A549 (cell line): ENCODE results near the gene TBC1D1. TPM values are rescaled to one million over a fixed set of nuclear protein-coding genes. Genes with fewer than 3 reads are reported as not detected.

ENCODE experiments used
- ATAC-seq, 2 experiments: fragments of 200-7000 bp in 1 of 2; fragments of >200 bp in 1 of 2; cut with Nextera tagmentation in 1 of 2; cut with Tn5 transposase in 1 of 2; 3 replicates each; pipeline versions ENCODE4 v1.8.0 to v1.9.1; 2018 to 2020; ENCODE audit warnings: mild to moderate bottlenecking in 1 of 2, moderate library complexity in 1 of 2
- CTCF ChIA-PET: fragments of 300-600 bp; sonication (Branson Sonifier 250); formaldehyde crosslinking; extraction: SDS; loops from one replicate; lab custom pipeline; 2021; ENCODE audit warnings: antibody characterized with exemption, inconsistent platforms; lab: Yijun Ruan, JAX
- POLR2A ChIA-PET: fragments of 350-600 bp; formaldehyde crosslinking; extraction: SDS; loops from one replicate; lab custom pipeline; 2021; ENCODE audit warnings: antibody characterized with exemption, inconsistent platforms; lab: Yijun Ruan, JAX
- DNase-seq, 2 experiments: peaks; one replicate each; pipeline versions ENCODE4 v3.0.0 to v3.0.0-alpha.2; 2011 to 2016; ENCODE audit warnings: low read depth in 1 of 2, low spot score in 1 of 2
- FAIRE-seq: peaks from 2 replicates; lab custom pipeline; 2011; peaks lifted over from hg19 to GRCh38; lab: Jason Lieb, UNC
- H3K27ac ChIP-seq, 2 experiments: fragments of >200 bp; sonication (Bioruptor Twin); formaldehyde crosslinking; 3 replicates each; pipeline ENCODE4 v1.5.1; 2016 to 2017
- H3K4me1 ChIP-seq: fragments of >200 bp; sonication (Bioruptor Twin); formaldehyde crosslinking; 3 replicates; pipeline ENCODE4 v1.6.1; 2016
- H3K4me2 ChIP-seq: fragments of >200 bp; sonication (Bioruptor Twin); formaldehyde crosslinking; 3 replicates; pipeline ENCODE4 v1.6.1; 2016
- H3K4me3 ChIP-seq: fragments of >200 bp; sonication (Bioruptor Twin); formaldehyde crosslinking; 3 replicates; pipeline ENCODE4 v1.5.1; 2016
- H3K9me3 ChIP-seq: fragments of >200 bp; sonication (Bioruptor Twin); formaldehyde crosslinking; 3 replicates; pipeline ENCODE4 v1.6.1; 2016
- CBX2 ChIP-seq: fragments of 200-600 bp; sonication (generic); IDR thresholded peaks from 2 replicates; pipeline ENCODE4 v1.6.1; 2016; ENCODE audit warnings: low read depth, mild to moderate bottlenecking, borderline replicate concordance
- CHD4 ChIP-seq: fragments of 200-600 bp; sonication (generic); IDR thresholded peaks from 2 replicates; pipeline ENCODE4 v1.6.1; 2016; ENCODE audit warnings: antibody characterized with exemption, mild to moderate bottlenecking, borderline replicate concordance
- EHF ChIP-seq: fragments of 250-450 bp; sonication (Bioruptor Pico); IDR thresholded peaks from 2 replicates; pipeline ENCODE4 v1.5.0; 2020; ENCODE audit warnings: mild to moderate bottlenecking
- EP300 ChIP-seq, 2 experiments: fragments of >200 bp; sonication (Bioruptor Twin); formaldehyde crosslinking; IDR thresholded peaks; 2 replicates in 1 of 2; 3 replicates in 1 of 2; pipeline ENCODE4 v1.6.1; 2016 to 2017
- ESRRA ChIP-seq: fragments of 150-350 bp; IDR thresholded peaks from 2 replicates; pipeline ENCODE4 v1.6.1; 2014; ENCODE audit warnings: mild to moderate bottlenecking, low read length, borderline replicate concordance
- FOSL2 ChIP-seq, 2 experiments: fragments of 450-650 bp in 1 of 2; fragments of >200 bp in 1 of 2; sonication (Bioruptor Twin) in 1 of 2; formaldehyde crosslinking; IDR thresholded peaks; 2 replicates each; pipeline versions ENCODE4 v1.5.0 to v1.6.1; 2016 to 2020; ENCODE audit warnings: mild to moderate bottlenecking in 1 of 2, moderate library complexity in 1 of 2
- HDAC2 ChIP-seq: fragments of 200-600 bp; sonication (generic); IDR thresholded peaks from 2 replicates; pipeline ENCODE4 v1.6.1; 2016
- HES2 ChIP-seq: fragments of >200 bp; sonication (Bioruptor Twin); formaldehyde crosslinking; IDR thresholded peaks from 2 replicates; pipeline ENCODE4 v1.6.1; 2016
- HEYL ChIP-seq: fragments of 250-450 bp; sonication (Bioruptor Pico); IDR thresholded peaks from 2 replicates; pipeline ENCODE4 v1.8.0; 2021; ENCODE audit warnings: mild to moderate bottlenecking, moderate library complexity
- HMGXB4 ChIP-seq: fragments of 250-450 bp; sonication (Bioruptor Pico); IDR thresholded peaks from 2 replicates; pipeline ENCODE4 v1.5.0; 2021; ENCODE audit warnings: mild to moderate bottlenecking, moderate library complexity, borderline replicate concordance
- HOXA7 ChIP-seq: fragments of 250-450 bp; sonication (Bioruptor Pico); IDR thresholded peaks from 2 replicates; pipeline ENCODE4 v1.5.0; 2020; ENCODE audit warnings: mild to moderate bottlenecking, moderate library complexity
- HOXB13 ChIP-seq: fragments of 250-450 bp; sonication (Bioruptor Pico); IDR thresholded peaks from 2 replicates; pipeline ENCODE4 v1.5.0; 2020; ENCODE audit warnings: low read depth, mild to moderate bottlenecking, moderate library complexity
- JUN ChIP-seq, 2 experiments: fragments of >200 bp; sonication (Bioruptor Twin); formaldehyde crosslinking; IDR thresholded peaks; 2 replicates in 1 of 2; 3 replicates in 1 of 2; pipeline ENCODE4 v1.6.1; 2016 to 2017
- JUNB ChIP-seq: fragments of >200 bp; sonication (Bioruptor Twin); formaldehyde crosslinking; IDR thresholded peaks from 2 replicates; pipeline ENCODE4 v1.6.1; 2016
- KDM1A ChIP-seq: fragments of 200-600 bp; sonication (generic); IDR thresholded peaks from 2 replicates; pipeline ENCODE4 v1.6.1; 2016; ENCODE audit warnings: low read depth, mild to moderate bottlenecking
- KDM5A ChIP-seq: fragments of 200-600 bp; sonication (generic); IDR thresholded peaks from 2 replicates; pipeline ENCODE4 v1.6.1; 2016; ENCODE audit warnings: antibody characterized with exemption, mild to moderate bottlenecking
- MAFK ChIP-seq: fragments of 450-650 bp; IDR thresholded peaks from 2 replicates; pipeline ENCODE4 v1.6.1; 2014; ENCODE audit not compliant: partially characterized antibody
- NFE2L2 ChIP-seq: fragments of 150-350 bp; conservative IDR thresholded peaks from 2 replicates; pipeline ENCODE4 v1.6.1; 2014; ENCODE audit warnings: low read length
- NR3C1 ChIP-seq: fragments of >200 bp; sonication (Bioruptor Twin); formaldehyde crosslinking; IDR thresholded peaks from 3 replicates; pipeline ENCODE4 v1.6.1; 2017
- RCOR1 ChIP-seq: fragments of 150-350 bp; IDR thresholded peaks from 2 replicates; pipeline ENCODE4 v1.6.1; 2014; ENCODE audit warnings: antibody characterized with exemption, low read length, low read depth
- RFX5 ChIP-seq: fragments of 450-650 bp; IDR thresholded peaks from 2 replicates; pipeline ENCODE4 v1.7.1; 2014; ENCODE audit warnings: antibody characterized with exemption, mild to moderate bottlenecking, moderate library complexity
- SMC3 ChIP-seq: fragments of >200 bp; sonication (Bioruptor Twin); formaldehyde crosslinking; IDR thresholded peaks from 3 replicates; pipeline ENCODE4 v1.6.1; 2018; ENCODE audit warnings: inconsistent platforms
- TFCP2L1 ChIP-seq: fragments of 250-450 bp; sonication (Bioruptor Pico); IDR thresholded peaks from 2 replicates; pipeline ENCODE4 v1.5.0; 2021; ENCODE audit warnings: mild to moderate bottlenecking
- TP53 ChIP-seq: fragments of 250-450 bp; sonication (Bioruptor Pico); IDR thresholded peaks from 2 replicates; pipeline ENCODE4 v1.5.0; 2021; ENCODE audit warnings: mild to moderate bottlenecking, moderate library complexity
- ZC3H11A ChIP-seq: fragments of 450-650 bp; IDR thresholded peaks from 2 replicates; pipeline ENCODE4 v1.6.1; 2014; ENCODE audit warnings: antibody characterized with exemption, mild to moderate bottlenecking
- ZFP36 ChIP-seq: fragments of 450-650 bp; IDR thresholded peaks from 2 replicates; pipeline ENCODE4 v1.6.1; 2014; ENCODE audit warnings: borderline replicate concordance; ENCODE audit not compliant: partially characterized antibody
- WGBS: methylation state at CpG from one replicate; pipeline ENCODE4 v1.1.6; 2017; ENCODE audit errors: missing lambda C conversion rate; 5-methylcytosine and 5-hydroxymethylcytosine counted together
- polyA plus RNA-seq, 4 experiments: library from polyadenylated mRNA; depleted of rRNA in 3 of 4; stranded (reverse); fragments of >200 nt; fragmentation: RNase III in 1 of 4; extraction: RNeasy Plus Mini Kit Qiagen cat#74134 plus additional on column Dnase treatment in 1 of 4; gene quantifications; 2 replicates in 3 of 4; 3 replicates in 1 of 4; pipeline ENCODE4 v1.2.3, GENCODE V29; 2011 to 2017
- TF ChIP-seq, protein P1 (sequence below): IDR thresholded peaks from 2 replicates; pipeline ENCODE4 v1.6.1; 2012
- TF ChIP-seq, protein P2 (sequence below): fragments of 150-350 bp; IDR thresholded peaks from 2 replicates; pipeline ENCODE4 v1.6.1; 2014; ENCODE audit warnings: low read depth, mild to moderate bottlenecking, low read length
- TF ChIP-seq, protein P3 (sequence below): fragments of >200 bp; sonication (Bioruptor Twin); formaldehyde crosslinking; IDR thresholded peaks from 3 replicates; pipeline ENCODE4 v1.6.1; 2016

TBC1D1 gene
- polyA plus RNA-seq, 2 of the 4 experiments (the other 2 are of a cell fraction), result 26.5 to 28.5 TPM

DNA sequence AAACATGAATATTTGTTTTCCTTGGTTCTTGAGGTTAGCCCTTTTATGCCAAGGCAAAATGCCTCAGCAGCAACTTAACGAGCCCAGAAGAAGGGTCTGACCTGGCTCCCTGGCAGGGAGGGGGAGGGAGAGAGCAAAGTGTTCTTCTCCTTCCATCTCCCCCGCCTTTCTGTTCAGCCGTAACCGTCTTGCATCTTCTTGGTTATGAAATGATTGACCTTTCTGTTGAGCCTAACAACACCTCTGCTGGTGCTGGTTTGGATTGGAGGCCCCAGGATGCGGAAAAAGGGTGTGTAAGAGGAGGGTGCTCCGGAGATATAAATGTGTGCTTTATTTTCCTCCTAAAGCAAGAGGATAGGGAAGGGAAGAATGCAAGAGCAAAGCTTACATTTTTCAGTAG is 114.0 kb downstream of the TBC1D1 start:
- TF ChIP-seq EHF (CRISPR knock-in tag) (no peak), EP300 (IDR thresholded peaks at IDR 0.05) (no peak), HMGXB4 (no peak), RCOR1 (no peak), HOXB13 (CRISPR knock-in tag) (no peak), NFE2L2 (no peak), RFX5 (no peak), TP53 (CRISPR knock-in tag) (no peak), HDAC2 (no peak), JUNB (no peak), HES2 (no peak), JUN (IDR thresholded peaks at IDR 0.05) (no peak), HOXA7 (CRISPR knock-in tag) (no peak), MAFK (no peak), ZFP36 (no peak), ZC3H11A (no peak)
- TF ChIP-seq, protein P1, sequence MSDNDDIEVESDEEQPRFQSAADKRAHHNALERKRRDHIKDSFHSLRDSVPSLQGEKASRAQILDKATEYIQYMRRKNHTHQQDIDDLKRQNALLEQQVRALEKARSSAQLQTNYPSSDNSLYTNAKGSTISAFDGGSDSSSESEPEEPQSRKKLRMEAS, result no peak
- TF ChIP-seq, protein P2, sequence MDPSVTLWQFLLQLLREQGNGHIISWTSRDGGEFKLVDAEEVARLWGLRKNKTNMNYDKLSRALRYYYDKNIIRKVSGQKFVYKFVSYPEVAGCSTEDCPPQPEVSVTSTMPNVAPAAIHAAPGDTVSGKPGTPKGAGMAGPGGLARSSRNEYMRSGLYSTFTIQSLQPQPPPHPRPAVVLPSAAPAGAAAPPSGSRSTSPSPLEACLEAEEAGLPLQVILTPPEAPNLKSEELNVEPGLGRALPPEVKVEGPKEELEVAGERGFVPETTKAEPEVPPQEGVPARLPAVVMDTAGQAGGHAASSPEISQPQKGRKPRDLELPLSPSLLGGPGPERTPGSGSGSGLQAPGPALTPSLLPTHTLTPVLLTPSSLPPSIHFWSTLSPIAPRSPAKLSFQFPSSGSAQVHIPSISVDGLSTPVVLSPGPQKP, result no peak
- no peak for ATAC-seq
- no peak overlapping the region for H3K4me3 ChIP-seq
- DNase-seq, result no peak
- no peaks in the 10 kb centered on the region for H3K9me3 ChIP-seq
- POLR2A ChIA-PET, result interaction anchor here (0.7 kb wide), 1 partner anchor 26 kb away, joined by 3 read pairs; no protein-coding TSS in a partner anchor
- H3K4me1 ChIP-seq, result no peaks in the 10 kb centered on the region
- H3K4me2 ChIP-seq, result no peak overlapping the region
- CTCF ChIA-PET, result no interaction called here
- 90% methylated on average over 6 of the region's 6 CpGs for WGBS
- no peak for FAIRE-seq
- H3K27ac ChIP-seq, result no peak overlapping the region

GRCh38 chr4:38005637-38006036 is 114.8 kb downstream of the TBC1D1 start:
- no peak for TF ChIP-seq ZC3H11A
- TF ChIP-seq KDM5A, result no peak
- Histone ChIP-seq H3K9me3 (no peaks in the 10 kb centered on the region), H3K27ac (no peak overlapping the region), H3K4me1 (no peaks in the 10 kb centered on the region), H3K4me2 (no peak overlapping the region), H3K4me3 (no peak overlapping the region)
- 76% methylated on average over 3 of the region's 3 CpGs for WGBS
- FAIRE-seq (no peak), DNase-seq (no peak), ATAC-seq (no peak)
- ChIA-PET CTCF (no interaction called here), POLR2A (no interaction called here)

DNA sequence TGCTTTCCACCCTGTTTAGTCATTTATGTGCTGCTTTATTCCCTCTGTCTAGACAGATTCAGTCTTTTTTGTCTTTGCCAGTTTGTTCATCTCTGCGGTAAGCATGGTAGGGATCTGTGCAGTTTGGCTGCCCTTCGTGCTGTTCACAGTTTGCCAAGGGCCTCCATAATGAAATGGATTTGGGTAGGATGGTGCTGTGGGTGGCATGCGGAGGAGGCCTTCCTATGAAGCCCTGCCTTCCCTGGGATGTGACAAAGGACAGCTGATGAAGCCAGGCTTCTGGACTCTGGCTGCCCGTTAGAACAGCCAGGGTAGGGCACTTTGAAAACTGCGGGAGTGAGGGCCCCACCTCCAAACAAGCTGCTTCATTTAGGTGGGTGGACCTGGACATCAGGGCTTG is 116.8 kb downstream of the TBC1D1 start:
- POLR2A ChIA-PET, result no interaction called here
- H3K27ac ChIP-seq, result no peak overlapping the region
- 70% methylated on average over 4 of the region's 5 CpGs for WGBS
- no peak for DNase-seq
- TF ChIP-seq, protein P3, sequence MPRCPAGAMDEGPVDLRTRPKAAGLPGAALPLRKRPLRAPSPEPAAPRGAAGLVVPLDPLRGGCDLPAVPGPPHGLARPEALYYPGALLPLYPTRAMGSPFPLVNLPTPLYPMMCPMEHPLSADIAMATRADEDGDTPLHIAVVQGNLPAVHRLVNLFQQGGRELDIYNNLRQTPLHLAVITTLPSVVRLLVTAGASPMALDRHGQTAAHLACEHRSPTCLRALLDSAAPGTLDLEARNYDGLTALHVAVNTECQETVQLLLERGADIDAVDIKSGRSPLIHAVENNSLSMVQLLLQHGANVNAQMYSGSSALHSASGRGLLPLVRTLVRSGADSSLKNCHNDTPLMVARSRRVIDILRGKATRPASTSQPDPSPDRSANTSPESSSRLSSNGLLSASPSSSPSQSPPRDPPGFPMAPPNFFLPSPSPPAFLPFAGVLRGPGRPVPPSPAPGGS, result no peak
- TF ChIP-seq KDM5A (no peak), TFCP2L1 (CRISPR knock-in tag) (no peak), RFX5 (no peak), CHD4 (no peak), CBX2 (no peak), HEYL (CRISPR knock-in tag) (no peak), KDM1A (no peak), JUNB (no peak), NR3C1 (no peak), FOSL2 (IDR thresholded peaks at IDR 0.05) (no peak), FOSL2 (CRISPR knock-in tag; IDR thresholded peaks at IDR 0.05) (no peak), SMC3 (no peak), ESRRA (no peak)
- TF ChIP-seq, protein P2, result no peak
- TF ChIP-seq, all 56 proteins: peak for 0
- no peak for FAIRE-seq
- ATAC-seq, result no peak
- Histone ChIP-seq H3K4me1 (no peaks in the 10 kb centered on the region), H3K4me2 (no peak overlapping the region), H3K9me3 (no peaks in the 10 kb centered on the region), H3K4me3 (no peak overlapping the region)
- CTCF ChIA-PET, result no interaction called here
